Uterus (tissue), 4 donors: ENCODE measurements around the gene ANKFN1. TPM values are rescaled to one million over a fixed set of nuclear protein-coding genes. Genes with fewer than 3 reads are reported as not detected.

Experiments
- DNase-seq, 2 donors: peaks; one replicate each; pipeline ENCODE4 v3.0.0-alpha.2; 2019 to 2020
- H3K27ac ChIP-seq, 2 donors: fragments of 200-600 bp; sonication (generic); 1 replicate in 1 of 2; 2 replicates in 1 of 2; pipeline ENCODE4 v1.5.1; 2016 to 2018
- H3K27me3 ChIP-seq, 2 donors: fragments of 200-600 bp; sonication (generic); one replicate each; pipeline ENCODE4 v1.5.1; 2018 to 2019; ENCODE audit warnings: control low read depth in 1 of 2
- H3K36me3 ChIP-seq, 2 donors: fragments of 200-600 bp; sonication (generic); one replicate each; pipeline ENCODE4 v1.5.1; 2019; ENCODE audit warnings: control low read depth in 1 of 2
- H3K4me1 ChIP-seq, 2 donors: fragments of 200-600 bp; sonication (generic); one replicate each; pipeline ENCODE4 v1.5.1; 2018 to 2019; ENCODE audit warnings: control low read depth in 1 of 2
- H3K4me3 ChIP-seq, 2 donors: fragments of 200-600 bp; sonication (generic); 1 replicate in 1 of 2; 2 replicates in 1 of 2; pipeline ENCODE4 v1.5.1; 2018 to 2019; ENCODE audit warnings: mild to moderate bottlenecking in 1 of 2
- H3K9me3 ChIP-seq, 2 donors: fragments of 200-600 bp; sonication (generic); one replicate each; pipeline ENCODE4 v1.5.1; 2019; ENCODE audit warnings: control low read depth in 1 of 2
- CTCF ChIP-seq, 4 experiments: fragments of 200-600 bp in 2 of 4; fragments of 450-650 bp in 2 of 4; sonication (generic) in 2 of 4; IDR thresholded peaks; one replicate each; pipeline ENCODE4 v1.5.1; 2016 to 2019; ENCODE audit warnings: antibody characterized with exemption in 4 of 4, mild to moderate bottlenecking in 2 of 4, moderate library complexity in 1 of 4
- POLR2A ChIP-seq, 2 donors: fragments of 450-650 bp; IDR thresholded peaks; one replicate each; pipeline ENCODE4 v1.6.1; 2016; ENCODE audit warnings: antibody characterized with exemption in 2 of 2, mild to moderate bottlenecking in 1 of 2, moderate library complexity in 1 of 2
- intact Hi-C: fragments of 100-400 bp; cut with DNase I; formaldehyde crosslinking; loops from one replicate; pipeline ENCODE4 v1.15.1; 2023; ENCODE audit warnings: low total_unique reads
- total RNA-seq, 4 donors: library from RNA; depleted of rRNA in 3 of 4; stranded (reverse); fragments of >200 nt in 3 of 4; gene quantifications; one replicate each; pipeline versions ENCODE4 v1.1.0 to v1.2.4, GENCODE V29; 2014 to 2023
- donor health status: DM: yes; HTN: yes; CAD: no.

Gene ANKFN1
- total RNA-seq, 4 donors from 2014 or later, result 0.27 to 2.6 TPM; not detected in 2

GRCh38 chr17:56292578-56292977, 139.3 kb downstream of the ANKFN1 start:
- intact Hi-C loops, result no loop called here
- H3K27ac ChIP-seq, result no peak overlapping the region
- no peaks in the 10 kb centered on the region for H3K9me3 ChIP-seq

GRCh38 chr17:56297184-56297583, 143.9 kb downstream of the ANKFN1 start:
- Histone ChIP-seq H3K9me3 (no peaks in the 10 kb centered on the region), H3K4me3 (no peak overlapping the region)

More at GRCh38 chr17:56292578-56292977, 139.3 kb downstream of the ANKFN1 start:
- H3K4me1 ChIP-seq, result no peaks in the 10 kb centered on the region
- DNase-seq, result no peak
- no peaks in the 10 kb centered on the region for H3K27me3 ChIP-seq
- H3K36me3 ChIP-seq, result no peaks in the 10 kb centered on the region
- TF ChIP-seq CTCF (IDR thresholded peaks at IDR 0.05) (no peak), POLR2A (IDR thresholded peaks at IDR 0.05) (no peak)
- H3K4me3 ChIP-seq, result no peak overlapping the region

GRCh38 chr17:56298846-56299245, 145.6 kb downstream of the ANKFN1 start:
- Histone ChIP-seq H3K27me3 (no peaks in the 10 kb centered on the region), H3K36me3 (no peaks in the 10 kb centered on the region), H3K9me3 (no peaks in the 10 kb centered on the region), H3K4me1 (no peaks in the 10 kb centered on the region), H3K27ac (no peak overlapping the region), H3K4me3 (no peak overlapping the region)
- TF ChIP-seq POLR2A (IDR thresholded peaks at IDR 0.05) (no peak), CTCF (IDR thresholded peaks at IDR 0.05) (no peak)
- DNase-seq, result no peak
- intact Hi-C loops, result no loop called here

More at GRCh38 chr17:56297184-56297583, 143.9 kb downstream of the ANKFN1 start:
- intact Hi-C loops, result no loop called here
- no peak overlapping the region for H3K27ac ChIP-seq
- no peaks in the 10 kb centered on the region for H3K4me1 ChIP-seq
- no peak for DNase-seq
- no peaks in the 10 kb centered on the region for H3K36me3 ChIP-seq
- no peak for TF ChIP-seq CTCF (IDR thresholded peaks at IDR 0.05)
- no peak for TF ChIP-seq POLR2A (IDR thresholded peaks at IDR 0.05)
- H3K27me3 ChIP-seq, result no peaks in the 10 kb centered on the region

GRCh38 chr17:56300144-56300543, 146.9 kb downstream of the ANKFN1 start:
- Histone ChIP-seq H3K4me3 (no peak overlapping the region), H3K4me1 (no peaks in the 10 kb centered on the region), H3K9me3 (no peaks in the 10 kb centered on the region), H3K36me3 (no peaks in the 10 kb centered on the region), H3K27me3 (no peaks in the 10 kb centered on the region), H3K27ac (no peak overlapping the region)
- intact Hi-C loops, result no loop called here
- DNase-seq, result no peak
- TF ChIP-seq CTCF (IDR thresholded peaks at IDR 0.05) (no peak), POLR2A (IDR thresholded peaks at IDR 0.05) (no peak)

GRCh38 chr17:56305007-56305406, 151.7 kb downstream of the ANKFN1 start:
- Histone ChIP-seq H3K36me3 (no peaks in the 10 kb centered on the region), H3K27me3 (no peaks in the 10 kb centered on the region), H3K27ac (no peak overlapping the region), H3K4me3 (no peak overlapping the region), H3K9me3 (no peaks in the 10 kb centered on the region), H3K4me1 (no peaks in the 10 kb centered on the region)
- intact Hi-C loops, result no loop called here
- TF ChIP-seq POLR2A (IDR thresholded peaks at IDR 0.05) (no peak), CTCF (IDR thresholded peaks at IDR 0.05) (no peak)
- DNase-seq, result no peak
